Measurements from ENCODE around the gene SERPINA1. TPM values are rescaled to one million over a fixed set of nuclear protein-coding genes. Genes with fewer than 3 reads are reported as not detected.
A peak's percentile ranks its signal among the peaks of the same experiment; 100 is the strongest.
"Not testable (repeated sequence)": the region's sequence is repeated elsewhere in the genome, so short reads cannot be mapped to it uniquely, and the experiment has no call there.

SERPINA1 gene
- total RNA-seq: not detected in 2 replicates

GRCh38 chr14:94388384-94389103 lies at the start of gene SERPINA1:
Gene SERPINA1 (minus strand): TSS chr14:94388602. CDS start chr14:94383237, 5,365 bp downstream.
- DNase-seq (ENCODE audit: low read depth in 2 of 2): no peak

GRCh38 chr14:94428610-94429009 lies 40.2 kb upstream of the SERPINA1 start:
- DNase-seq (ENCODE audit: low read depth in 2 of 2): no peak

- DNase-seq (ENCODE audit: low read depth in 2 of 2): no peak
These were observed 38.7 kb upstream of the SERPINA1 start for GRCh38 chr14:94427016-94427613.

- DNase-seq (ENCODE audit: low read depth in 2 of 2): no peak
These were observed 38.1 kb upstream of the SERPINA1 start for GRCh38 chr14:94426526-94426925.

- no peak for DNase-seq (ENCODE audit: low read depth in 2 of 2)
These were observed 36.0 kb upstream of the SERPINA1 start for GRCh38 chr14:94424371-94424770.

- peak; percentile 58 to 65 for DNase-seq (ENCODE audit: low read depth in 2 of 2)
These were observed 35.2 kb upstream of the SERPINA1 start for GRCh38 chr14:94423453-94424056.

GRCh38 chr14:94421316-94421715 lies 32.9 kb upstream of the SERPINA1 start:
- no peak for DNase-seq (ENCODE audit: low read depth in 2 of 2)

- DNase-seq (ENCODE audit: low read depth in 2 of 2): not testable (repeated sequence)
These were observed 29.2 kb upstream of the SERPINA1 start for GRCh38 chr14:94417497-94418205.

- DNase-seq (ENCODE audit: low read depth in 2 of 2): no peak
These were observed 24.6 kb upstream of the SERPINA1 start for GRCh38 chr14:94412671-94413638.

GRCh38 chr14:94411638-94412037 lies 23.2 kb upstream of the SERPINA1 start:
- no peak for DNase-seq (ENCODE audit: low read depth in 2 of 2)

- DNase-seq (ENCODE audit: low read depth in 2 of 2): not testable (repeated sequence)
These were observed 21.0 kb upstream of the SERPINA1 start for GRCh38 chr14:94409430-94409829.

GRCh38 chr14:94408546-94409095 lies 20.2 kb upstream of the SERPINA1 start:
- DNase-seq (ENCODE audit: low read depth in 2 of 2): no peak

GRCh38 chr14:94407906-94408305 lies 19.5 kb upstream of the SERPINA1 start:
- DNase-seq (ENCODE audit: low read depth in 2 of 2): no peak

GRCh38 chr14:94406910-94407309 lies 18.5 kb upstream of the SERPINA1 start:
- DNase-seq (ENCODE audit: low read depth in 2 of 2): no peak

GRCh38 chr14:94405486-94405885 lies 17.1 kb upstream of the SERPINA1 start:
- no peak for DNase-seq (ENCODE audit: low read depth in 2 of 2)

GRCh38 chr14:94404561-94404960 lies 16.2 kb upstream of the SERPINA1 start:
- no peak for DNase-seq (ENCODE audit: low read depth in 2 of 2)

- no peak for DNase-seq (ENCODE audit: low read depth in 2 of 2)
These were observed 15.0 kb upstream of the SERPINA1 start for GRCh38 chr14:94403312-94403932.

GRCh38 chr14:94401083-94401482 lies 12.7 kb upstream of the SERPINA1 start:
- no peak for DNase-seq (ENCODE audit: low read depth in 2 of 2)

GRCh38 chr14:94400422-94400841 lies 12.0 kb upstream of the SERPINA1 start:
- DNase-seq (ENCODE audit: low read depth in 2 of 2): no peak

- DNase-seq (ENCODE audit: low read depth in 2 of 2): no peak
These were observed 10.1 kb upstream of the SERPINA1 start for GRCh38 chr14:94398536-94398935.

All from lung microvascular endothelial cell (primary cell).